PFSK-1 (cell line): Measurements from ENCODE around the gene SLIT3.

Source experiments
- FOXP2 ChIP-seq: optimal IDR thresholded peaks from 2 replicates; pipeline ENCODE3; 2011; ENCODE audit warnings: borderline replicate concordance, control low read depth, inconsistent platforms; ENCODE audit not compliant: insufficient read depth; ENCODE audit errors: extremely low read length, extremely low read depth
- POLR2AphosphoS5 ChIP-seq: IDR thresholded peaks from 2 replicates; pipeline ENCODE4 v1.6.1; 2012; ENCODE audit warnings: low read depth, mild to moderate bottlenecking, control low read depth, low read length, moderate library complexity
- REST ChIP-seq, 2 experiments: IDR thresholded peaks; 2 replicates each; pipeline versions ENCODE4 v1.6.1 to v1.8.0; 2011 to 2012; ENCODE audit warnings: low read depth in 2 of 2, low read length in 2 of 2, control low read depth in 1 of 2, inconsistent platforms in 1 of 2, mild to moderate bottlenecking in 1 of 2, moderate library complexity in 1 of 2; ENCODE audit not compliant: insufficient read depth in 1 of 2
- SIN3A ChIP-seq: IDR thresholded peaks from 2 replicates; pipeline ENCODE4 v1.6.1; 2012; ENCODE audit warnings: mild to moderate bottlenecking, low read length, moderate library complexity, borderline replicate concordance; ENCODE audit not compliant: insufficient read depth
- TAF1 ChIP-seq: IDR thresholded peaks from 2 replicates; pipeline ENCODE4 v1.6.1; 2012; ENCODE audit warnings: low read length, control low read depth, borderline replicate concordance; ENCODE audit not compliant: insufficient read depth

DNA sequence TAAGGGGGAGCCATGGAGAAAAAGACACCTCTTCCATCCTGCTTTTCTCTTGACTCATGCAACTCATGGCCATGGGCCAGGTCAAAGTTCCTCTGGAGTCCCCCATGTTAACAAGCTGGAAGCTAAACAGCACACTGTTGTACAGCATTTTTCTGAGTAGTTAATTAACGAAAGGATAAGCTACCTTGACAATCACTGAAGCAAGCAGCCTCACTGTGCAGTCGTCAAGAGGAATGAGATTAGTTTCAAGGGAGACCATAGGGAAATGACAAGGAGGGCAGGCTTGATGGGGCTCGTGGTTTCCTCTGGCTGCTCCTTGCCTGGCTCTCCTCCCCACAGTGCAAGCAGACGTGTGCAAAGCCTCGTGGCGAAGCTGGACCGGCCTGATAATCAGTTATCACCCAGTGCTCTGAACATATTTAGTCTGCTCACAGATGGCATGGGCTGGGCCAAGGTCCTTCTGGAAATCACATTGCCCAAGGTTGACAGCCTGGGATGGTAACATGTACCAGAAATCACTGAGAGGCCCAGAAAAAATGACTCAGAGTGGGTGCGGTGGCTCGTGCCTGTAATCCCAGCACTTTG is 209.5 kb downstream of the SLIT3 start:
- TF ChIP-seq SIN3A (no peak), TAF1 (no peak), POLR2AphosphoS5 (no peak), FOXP2 (no peak), REST (IDR thresholded peaks at IDR 0.05; ENCODE audit: insufficient read depth in 1 of 2, low read depth in 2 of 2, low read length in 2 of 2) (no peak)
